Esophagus muscularis mucosa (tissue), 4 donors: ENCODE measurements around the gene ENKUR. TPM values are rescaled to one million over a fixed set of nuclear protein-coding genes. Genes with fewer than 3 reads are reported as not detected.

Source experiments
- DNase-seq: peaks from one replicate; pipeline ENCODE4 v3.0.0-alpha.2; 2017; ENCODE audit errors: extremely low spot score
- H3K27ac ChIP-seq, 4 donors: fragments of 200-600 bp; sonication (generic); replicated peaks in 1 of 4; 1 replicate in 3 of 4; 2 replicates in 1 of 4; pipeline ENCODE4 v1.5.1; 2016 to 2019; ENCODE audit warnings: mild to moderate bottlenecking in 1 of 4
- H3K27me3 ChIP-seq, 4 donors: fragments of 200-600 bp; sonication (generic); one replicate each; pipeline versions ENCODE4 v1.5.1 to v1.6.0; 2016 to 2019
- H3K36me3 ChIP-seq, 4 donors: fragments of 200-600 bp; sonication (generic); one replicate each; pipeline ENCODE4 v1.5.1; 2016 to 2019
- H3K4me1 ChIP-seq, 4 donors: fragments of 200-600 bp; sonication (generic); one replicate each; pipeline ENCODE4 v1.5.1; 2016 to 2019
- H3K4me3 ChIP-seq, 4 donors: fragments of 200-600 bp; sonication (generic); 1 replicate in 2 of 4; 2 replicates in 2 of 4; pipeline ENCODE4 v1.5.1; 2016 to 2019; ENCODE audit warnings: mild to moderate bottlenecking in 4 of 4, moderate library complexity in 1 of 4
- H3K9me3 ChIP-seq, 4 donors: fragments of 200-600 bp; sonication (generic); 1 replicate in 3 of 4; 2 replicates in 1 of 4; pipeline ENCODE4 v1.5.1; 2016 to 2019
- EP300 ChIP-seq: sonication (generic); formaldehyde crosslinking; IDR thresholded peaks from one replicate; pipeline ENCODE4 v1.6.1; 2017; ENCODE audit warnings: antibody characterized with exemption
- POLR2A ChIP-seq: fragments of 450-650 bp; IDR thresholded peaks from one replicate; pipeline ENCODE4 v1.6.1; 2017; ENCODE audit warnings: antibody characterized with exemption, moderate library complexity, mild to moderate bottlenecking, low read depth
- POLR2AphosphoS5 ChIP-seq, 2 donors: sonication (generic); formaldehyde crosslinking; IDR thresholded peaks; one replicate each; pipeline ENCODE4 v1.6.1; 2017; ENCODE audit warnings: antibody characterized with exemption in 2 of 2
- WGBS: methylation state at CpG from one replicate; pipeline ENCODE4 v1.1.5; 2018; 5-methylcytosine and 5-hydroxymethylcytosine counted together
- intact Hi-C: fragments of 100-400 bp; cut with DNase I; formaldehyde crosslinking; loops from one replicate; pipeline ENCODE4 v1.15.1; 2023
- total RNA-seq, 4 donors: library from RNA; depleted of rRNA; stranded (reverse); fragments of >200 nt; gene quantifications; one replicate each; pipeline versions ENCODE4 v1.1.0 to v1.2.1, GENCODE V29; 2016
- TF ChIP-seq, protein P1 (sequence below), 3 experiments: fragments of 200-600 bp in 2 of 3; fragments of 450-650 bp in 1 of 3; sonication (generic) in 2 of 3; IDR thresholded peaks; one replicate each; pipeline ENCODE4 v1.5.1; 2017 to 2019; ENCODE audit warnings: antibody characterized with exemption in 3 of 3, mild to moderate bottlenecking in 2 of 3, moderate library complexity in 1 of 3

Gene ENKUR
- total RNA-seq, 4 donors from 2014 or later = 0.17 TPM; not detected in 3

GRCh38 chr10:24953675-24954074 lies 62.3 kb downstream of the ENKUR start:
- intact Hi-C loops = loop anchor here (5.0 kb wide), 1 partner anchor 231 kb away; the partner anchor contains the start of gene ARHGAP21
- H3K4me3 ChIP-seq = peak overlapping the region in 2 of 4 donors; percentile 74 to 82
- TF ChIP-seq EP300 = no peak
- TF ChIP-seq, protein P1, sequence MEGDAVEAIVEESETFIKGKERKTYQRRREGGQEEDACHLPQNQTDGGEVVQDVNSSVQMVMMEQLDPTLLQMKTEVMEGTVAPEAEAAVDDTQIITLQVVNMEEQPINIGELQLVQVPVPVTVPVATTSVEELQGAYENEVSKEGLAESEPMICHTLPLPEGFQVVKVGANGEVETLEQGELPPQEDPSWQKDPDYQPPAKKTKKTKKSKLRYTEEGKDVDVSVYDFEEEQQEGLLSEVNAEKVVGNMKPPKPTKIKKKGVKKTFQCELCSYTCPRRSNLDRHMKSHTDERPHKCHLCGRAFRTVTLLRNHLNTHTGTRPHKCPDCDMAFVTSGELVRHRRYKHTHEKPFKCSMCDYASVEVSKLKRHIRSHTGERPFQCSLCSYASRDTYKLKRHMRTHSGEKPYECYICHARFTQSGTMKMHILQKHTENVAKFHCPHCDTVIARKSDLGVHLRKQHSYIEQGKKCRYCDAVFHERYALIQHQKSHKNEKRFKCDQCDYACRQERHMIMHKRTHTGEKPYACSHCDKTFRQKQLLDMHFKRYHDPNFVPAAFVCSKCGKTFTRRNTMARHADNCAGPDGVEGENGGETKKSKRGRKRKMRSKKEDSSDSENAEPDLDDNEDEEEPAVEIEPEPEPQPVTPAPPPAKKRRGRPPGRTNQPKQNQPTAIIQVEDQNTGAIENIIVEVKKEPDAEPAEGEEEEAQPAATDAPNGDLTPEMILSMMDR (IDR thresholded peaks at IDR 0.05) = no peak
- TF ChIP-seq POLR2A = no peak
- no peak for TF ChIP-seq POLR2AphosphoS5 (IDR thresholded peaks at IDR 0.05)
- peak overlapping the region; percentile 29 to 86 (median 83) for H3K27ac ChIP-seq
- H3K27me3 ChIP-seq = no peaks in the 10 kb centered on the region
- WGBS = 70% methylated on average over 11 of the region's 11 CpGs
- H3K36me3 ChIP-seq = no peaks in the 10 kb centered on the region
- peaks cover 0 to 53% (median 35%) of the 10 kb centered on the region in 4 donors for H3K4me1 ChIP-seq
- H3K9me3 ChIP-seq = no peaks in the 10 kb centered on the region
- DNase-seq = peak; percentile 85

GRCh38 chr10:24952707-24953645 lies 63.0 kb downstream of the ENKUR start:
- peak; percentile 83 for DNase-seq
- peaks cover 1 to 47% (median 28%) of the 10 kb centered on the region in 4 donors for H3K4me1 ChIP-seq

DNA sequence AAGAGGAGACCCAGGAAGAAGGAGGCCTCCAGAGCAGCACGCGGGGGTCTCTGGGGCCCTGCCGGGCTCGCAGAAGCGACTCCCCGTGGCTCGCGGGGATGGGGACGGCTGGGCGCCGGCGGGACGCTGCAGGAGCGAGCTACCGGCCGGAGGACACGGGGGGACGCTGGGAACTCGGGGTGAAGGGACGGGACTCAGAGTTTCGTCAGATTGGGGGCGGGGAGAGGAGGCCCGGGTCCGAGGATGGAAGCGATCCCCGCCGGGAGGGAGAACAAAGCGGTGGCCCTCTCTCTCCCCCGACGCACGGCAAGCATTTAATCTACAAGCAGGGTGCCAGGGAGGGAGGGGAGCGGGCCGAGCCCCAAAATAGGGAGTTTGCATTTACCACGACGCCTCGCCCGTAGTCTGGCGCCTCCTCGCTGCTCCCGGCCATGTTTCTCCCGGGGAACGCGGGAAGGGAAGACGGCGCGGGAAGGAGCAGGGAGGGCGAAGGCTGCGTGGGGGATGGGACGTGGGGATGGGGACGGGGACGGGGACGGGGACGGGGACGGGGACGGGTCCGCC lies 63.7 kb downstream of the ENKUR start, which contains the start of gene PRTFDC1:
PRTFDC1 (minus strand) TSS at position 464 of the 564 bp plus-strand sequence; CDS start at position 433, 31 bp downstream.
- peaks cover 3 to 44% (median 23%) of the 10 kb centered on the region in 4 donors for H3K4me1 ChIP-seq
- peak within 1 kb of the TSS; percentile 72 to 86 (median 83) for H3K27ac ChIP-seq
- H3K27me3 ChIP-seq = no peaks in the 10 kb centered on the region
- peak within 1 kb of the TSS; percentile 72 to 82 (median 74) for H3K4me3 ChIP-seq
- intact Hi-C loops = loop anchor here (5.0 kb wide), 1 partner anchor 230 kb away; the partner anchor contains the start of gene ARHGAP21
- H3K9me3 ChIP-seq = no peaks in the 10 kb centered on the region
- DNase-seq = peak; percentile 90
- under 1% methylated on average over 29 of the region's 56 CpGs for WGBS
- no peaks in the 10 kb centered on the region for H3K36me3 ChIP-seq
- TF ChIP-seq POLR2A (no peak), POLR2AphosphoS5 (IDR thresholded peaks at IDR 0.05) (no peak), EP300 (no peak)
- TF ChIP-seq, protein P1 (IDR thresholded peaks at IDR 0.05) = no peak

More at GRCh38 chr10:24952707-24953645, 63.0 kb downstream of the ENKUR start:
- Histone ChIP-seq H3K4me3 (peak overlapping the region; percentile 72 to 82 (median 74)), H3K27ac (peak overlapping the region; percentile 72 to 86 (median 83)), H3K36me3 (no peaks in the 10 kb centered on the region), H3K9me3 (no peaks in the 10 kb centered on the region), H3K27me3 (no peaks in the 10 kb centered on the region)
- WGBS = 17% methylated on average over 18 of the region's 53 CpGs
- intact Hi-C loops = loop anchor here (5.0 kb wide), 1 partner anchor 231 kb away; the partner anchor contains the start of gene ARHGAP21
- TF ChIP-seq, protein P1 (IDR thresholded peaks at IDR 0.05) = peak; percentile 28 to 44 (median 35)
- TF ChIP-seq POLR2AphosphoS5 (IDR thresholded peaks at IDR 0.05) (peak in 1 of 2 donors; percentile 47), EP300 (no peak)

DNA sequence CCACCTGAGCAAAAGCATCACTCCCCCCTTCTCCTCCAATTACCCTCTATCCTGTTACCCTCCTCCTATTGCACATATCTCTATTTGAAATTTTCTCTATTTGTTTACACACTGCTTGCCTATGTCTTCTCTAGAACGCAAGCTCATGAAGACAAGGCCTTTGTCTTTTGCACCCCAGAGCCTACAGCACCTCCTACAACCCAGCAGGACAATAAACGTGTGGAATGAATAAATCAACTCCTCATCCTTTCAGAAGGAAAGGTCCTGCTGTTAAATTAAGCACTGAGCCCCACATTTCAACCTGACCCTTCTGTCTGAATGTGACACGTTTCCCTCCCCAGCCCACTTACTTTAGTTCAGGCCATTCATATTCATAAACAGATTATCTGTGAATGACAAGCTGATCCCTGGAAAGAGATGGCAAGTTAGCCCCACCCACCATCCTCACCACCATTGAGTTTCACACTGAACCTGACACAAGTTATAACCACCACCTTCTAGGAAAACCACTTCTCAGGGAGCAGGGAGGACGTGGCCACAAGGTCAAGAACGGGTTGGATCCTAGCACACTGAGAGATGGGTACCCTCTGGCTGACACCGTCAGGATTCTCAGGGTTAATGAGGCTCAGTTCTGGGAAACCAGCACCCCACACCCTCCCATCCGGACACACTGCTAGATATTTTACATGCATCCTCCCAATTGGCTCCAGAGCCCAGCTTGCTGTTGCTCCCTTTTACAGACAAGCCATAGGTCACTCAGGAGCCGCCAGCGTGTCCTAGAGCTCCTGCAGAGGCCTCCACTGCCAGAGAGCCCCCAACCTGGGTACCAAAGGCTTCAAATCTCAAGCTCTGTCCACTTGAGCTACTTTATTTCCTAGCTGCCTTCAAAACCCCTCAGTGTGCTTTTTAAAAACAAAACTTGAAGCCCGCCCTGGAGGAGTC lies 64.5 kb downstream of the ENKUR start:
- 54% methylated on average over 4 of the region's 10 CpGs for WGBS
- Histone ChIP-seq H3K27ac (peak overlapping the region; percentile 72 to 86 (median 83)), H3K9me3 (no peaks in the 10 kb centered on the region), H3K4me3 (peak overlapping the region; percentile 72 to 82 (median 74)), H3K4me1 (peaks cover 3 to 41% (median 22%) of the 10 kb centered on the region in 4 donors), H3K36me3 (no peaks in the 10 kb centered on the region), H3K27me3 (no peaks in the 10 kb centered on the region)
- no peak for TF ChIP-seq EP300
- TF ChIP-seq POLR2AphosphoS5 (IDR thresholded peaks at IDR 0.05) = no peak
- TF ChIP-seq, protein P1 (IDR thresholded peaks at IDR 0.05) = no peak
- no peak for TF ChIP-seq POLR2A
- intact Hi-C loops = loop anchor here (5.0 kb wide), 1 partner anchor 229 kb away; the partner anchor contains the start of gene ARHGAP21
- DNase-seq = peak; percentile 91
